Measurements from ENCODE around the gene METTL3. TPM values are rescaled to one million over a fixed set of nuclear protein-coding genes. Genes with fewer than 3 reads are reported as not detected.

The METTL3 gene
- total and polyA plus RNA-seq, 2 of the 4 experiments (the other 2 are of a cell fraction), result 90.6 to 109 TPM

DNA sequence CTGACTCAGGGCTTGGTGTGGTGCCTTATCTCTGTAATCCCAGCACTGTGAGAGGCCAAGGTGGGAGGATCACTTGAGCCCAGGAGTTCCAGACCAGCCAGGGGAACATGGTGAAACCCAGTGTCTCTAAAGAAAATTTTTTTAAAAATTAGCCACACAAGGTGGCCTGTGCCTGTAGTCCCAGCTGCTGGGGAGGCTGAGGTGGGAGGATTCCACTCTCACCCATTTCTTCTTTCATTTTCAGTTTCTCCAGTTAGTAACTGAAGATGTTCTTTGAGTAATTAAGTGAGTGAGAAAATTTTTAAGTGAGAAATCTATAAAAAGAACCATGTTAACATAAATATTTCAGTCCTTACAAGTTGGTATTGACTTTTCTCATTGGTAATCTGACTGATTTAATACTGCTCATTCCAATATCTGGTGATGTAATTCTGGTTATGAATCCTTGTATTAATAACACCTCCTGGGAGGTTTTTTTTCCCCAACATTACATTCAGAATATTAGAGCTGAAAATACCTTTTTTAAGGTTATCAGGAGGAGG lies 6.1 kb downstream of the METTL3 start:
- in situ Hi-C loops (cut with MboI; ENCODE audit: low sequenced_read_pairs), result no loop called here
- Histone ChIP-seq H2BK20ac (ENCODE audit: low read depth, low read length) (no peak overlapping the region), H4K91ac (ENCODE audit: insufficient read depth, low read depth, low read length) (no peak overlapping the region), H3K14ac (replicated peaks; ENCODE audit: low read depth, low read length) (no peak overlapping the region), H3K9me1 (ENCODE audit: insufficient read depth, low read length) (peaks cover 7% of the 10 kb centered on the region), H2BK15ac (ENCODE audit: low read depth, low read length) (no peak overlapping the region), H3K4me3 (ENCODE audit: insufficient read depth, low read depth, low read length) (no peak overlapping the region), H4K8ac (ENCODE audit: low read depth in 2 of 2, low read length in 2 of 2) (no peak overlapping the region), H3K9ac (ENCODE audit: low read depth, low read length) (no peak overlapping the region), H3K4me1 (ENCODE audit: control insufficient read depth, insufficient read depth, low read length) (no peaks in the 10 kb centered on the region), H3K9me3 (ENCODE audit: control insufficient read depth, insufficient read depth, low read length) (no peaks in the 10 kb centered on the region), H2AK5ac (ENCODE audit: low read depth, low read length) (no peak overlapping the region), H3K27me3 (ENCODE audit: control insufficient read depth, insufficient read depth, low read length) (no peaks in the 10 kb centered on the region), H3K18ac (ENCODE audit: low read depth, low read length) (no peak overlapping the region), H2AFZ (replicated peaks; ENCODE audit: low read length, poor library complexity) (no peak overlapping the region), H3K27ac (ENCODE audit: insufficient read depth, low read length) (no peak overlapping the region), H4K5ac (ENCODE audit: low read depth, low read length) (no peak overlapping the region), H2AK9ac (replicated peaks; ENCODE audit: low read depth, low read length, poor library complexity) (no peak overlapping the region), H3K56ac (ENCODE audit: extremely low read depth, insufficient read depth, low read length) (no peak overlapping the region), H3K23ac (ENCODE audit: low read depth, low read length) (no peak overlapping the region), H2BK120ac (ENCODE audit: low read depth, low read length) (no peak overlapping the region), H3K79me1 (ENCODE audit: low read depth in 1 of 2, low read length in 2 of 2) (peaks cover 16 to 45% of the 10 kb centered on the region in 2 experiments), H3K4me2 (ENCODE audit: low read depth, low read length) (no peak overlapping the region), H3K4ac (ENCODE audit: low read depth, low read length) (no peak overlapping the region), H4K20me1 (ENCODE audit: insufficient read depth, low read length) (no peaks in the 10 kb centered on the region), H2BK5ac (ENCODE audit: low read depth, low read length, poor library complexity, severe bottlenecking) (no peak overlapping the region), H3K36me3 (ENCODE audit: control insufficient read depth, insufficient read depth, low read length) (peaks cover 27% of the 10 kb centered on the region)
- ATAC-seq (ENCODE audit: low read depth), result no peak
- POLR2A ChIA-PET (ENCODE audit: unreplicated experiment), result no interaction called here
- CTCF ChIA-PET, result no interaction called here
- intact Hi-C loops (cut with micrococcal nuclease), result no loop called here
- dilution Hi-C loops (cut with HindIII; ENCODE audit: low sequenced_read_pairs, unreplicated experiment), result no loop called here
- no peak for DNase-seq
- BruUV-seq (replicated peaks), result no TSS peak
- TF ChIP-seq SMC3 (IDR thresholded peaks at IDR 0.05; ENCODE audit: low read depth, low read length) (no peak), RAD21 (IDR thresholded peaks at IDR 0.05; ENCODE audit: low read length) (no peak), MAFK (IDR thresholded peaks at IDR 0.05; ENCODE audit: low read depth, low read length) (no peak), POLR2A (IDR thresholded peaks at IDR 0.05; ENCODE audit: low read depth, low read length) (no peak), FOS (IDR thresholded peaks at IDR 0.05; ENCODE audit: low read depth, low read length) (no peak), RCOR1 (IDR thresholded peaks at IDR 0.05; ENCODE audit: insufficient replicate concordance, low read length) (no peak)
- TF ChIP-seq, protein P1, sequence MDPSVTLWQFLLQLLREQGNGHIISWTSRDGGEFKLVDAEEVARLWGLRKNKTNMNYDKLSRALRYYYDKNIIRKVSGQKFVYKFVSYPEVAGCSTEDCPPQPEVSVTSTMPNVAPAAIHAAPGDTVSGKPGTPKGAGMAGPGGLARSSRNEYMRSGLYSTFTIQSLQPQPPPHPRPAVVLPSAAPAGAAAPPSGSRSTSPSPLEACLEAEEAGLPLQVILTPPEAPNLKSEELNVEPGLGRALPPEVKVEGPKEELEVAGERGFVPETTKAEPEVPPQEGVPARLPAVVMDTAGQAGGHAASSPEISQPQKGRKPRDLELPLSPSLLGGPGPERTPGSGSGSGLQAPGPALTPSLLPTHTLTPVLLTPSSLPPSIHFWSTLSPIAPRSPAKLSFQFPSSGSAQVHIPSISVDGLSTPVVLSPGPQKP (IDR thresholded peaks at IDR 0.05; ENCODE audit: borderline replicate concordance, low read depth, low read length), result no peak
